DND-41 (cell line): ENCODE measurements around the gene PEMT.

ENCODE experiments used
- ATAC-seq: fragments of 200-7000 bp; cut with Tn5 transposase; 3 replicates; pipeline ENCODE4 v1.9.1; 2021; ENCODE audit warnings: low read depth; ENCODE audit not compliant: insufficient read depth
- DNase-seq: peaks from one replicate; pipeline ENCODE4 v3.0.0-alpha.2; 2020
- H2AFZ ChIP-seq: 2 replicates; pipeline ENCODE4 v1.6.0; 2012; ENCODE audit warnings: low read depth, low read length
- H3K27ac ChIP-seq: 2 replicates; pipeline ENCODE4 v1.5.1; 2012; ENCODE audit warnings: low read length, inconsistent platforms
- H3K27me3 ChIP-seq: fragments of 200-600 bp; sonication (generic); 2 replicates; pipeline ENCODE4 v1.6.0; 2012; ENCODE audit warnings: low read length, mild to moderate bottlenecking, inconsistent platforms; ENCODE audit not compliant: insufficient read depth, poor library complexity
- H3K36me3 ChIP-seq: 2 replicates; pipeline ENCODE4 v1.5.1; 2012; ENCODE audit warnings: low read length, inconsistent platforms; ENCODE audit not compliant: insufficient read depth
- H3K4me1 ChIP-seq: 2 replicates; pipeline ENCODE4 v1.5.1; 2012; ENCODE audit warnings: mild to moderate bottlenecking, low read length; ENCODE audit not compliant: insufficient read depth
- H3K4me2 ChIP-seq: 2 replicates; pipeline ENCODE4 v1.6.0; 2012; ENCODE audit warnings: mild to moderate bottlenecking, moderate library complexity, low read length, inconsistent platforms; ENCODE audit not compliant: insufficient read depth
- H3K4me3 ChIP-seq, 2 experiments: fragments of 200-600 bp in 1 of 2; shearing (Covaris generic) in 1 of 2; 2 replicates each; pipeline ENCODE4 v1.5.1; 2012 to 2016; ENCODE audit warnings: inconsistent platforms in 2 of 2, low read length in 2 of 2, mild to moderate bottlenecking in 2 of 2, low read depth in 1 of 2, moderate library complexity in 1 of 2
- H3K79me2 ChIP-seq: 2 replicates; pipeline ENCODE4 v1.6.0; 2012; ENCODE audit warnings: low read length, inconsistent platforms; ENCODE audit not compliant: insufficient read depth
- H3K9ac ChIP-seq: 2 replicates; pipeline ENCODE4 v1.6.0; 2012; ENCODE audit warnings: low read depth, mild to moderate bottlenecking, inconsistent platforms, low read length, moderate library complexity
- H3K9me3 ChIP-seq: 2 replicates; pipeline ENCODE4 v1.5.1; 2012; ENCODE audit warnings: low read length, moderate library complexity, mild to moderate bottlenecking, inconsistent platforms; ENCODE audit not compliant: insufficient read depth, severe bottlenecking
- H4K20me1 ChIP-seq: 2 replicates; pipeline ENCODE4 v1.6.0; 2012; ENCODE audit warnings: low read length; ENCODE audit not compliant: insufficient read depth
- CTCF ChIP-seq: IDR thresholded peaks from 2 replicates; pipeline ENCODE4 v1.5.1; 2012; ENCODE audit warnings: borderline replicate concordance, low read length, moderate library complexity, mild to moderate bottlenecking; ENCODE audit not compliant: poor library complexity, severe bottlenecking; ENCODE audit errors: extremely low read depth
- EZH2 ChIP-seq: IDR thresholded peaks from 3 replicates; pipeline ENCODE4 v1.6.1; 2012; ENCODE audit warnings: borderline replicate concordance, low read depth, mild to moderate bottlenecking, moderate library complexity, low read length, inconsistent platforms; ENCODE audit not compliant: severe bottlenecking

The PEMT gene

GRCh38 chr17:17552351-17553216 is 38.9 kb downstream of the PEMT start:
- no peak overlapping the region for H3K9ac ChIP-seq
- TF ChIP-seq EZH2 (no peak), CTCF (no peak)

GRCh38 chr17:17551361-17551760 is 40.1 kb downstream of the PEMT start:
- Histone ChIP-seq H2AFZ (no peak overlapping the region), H3K27ac (no peak overlapping the region), H4K20me1 (peaks cover 7% of the 10 kb centered on the region; the same call in 1 of the 2 replicates), H3K9ac (no peak overlapping the region), H3K79me2 (no peaks in the 10 kb centered on the region), H3K4me2 (no peak overlapping the region), H3K4me1 (no peaks in the 10 kb centered on the region), H3K36me3 (no peaks in the 10 kb centered on the region), H3K27me3 (no peaks in the 10 kb centered on the region), H3K4me3 (no peak overlapping the region), H3K9me3 (no peaks in the 10 kb centered on the region)
- DNase-seq (no peak), ATAC-seq (no peak)
- TF ChIP-seq CTCF, result no peak
- TF ChIP-seq EZH2, result no peak

More at GRCh38 chr17:17552351-17553216, 38.9 kb downstream of the PEMT start:
- Histone ChIP-seq H3K4me1 (no peaks in the 10 kb centered on the region), H3K4me3 (no peak overlapping the region), H3K79me2 (no peaks in the 10 kb centered on the region), H3K9me3 (no peaks in the 10 kb centered on the region), H3K4me2 (no peak overlapping the region), H3K27me3 (no peaks in the 10 kb centered on the region), H4K20me1 (peaks cover 13% of the 10 kb centered on the region; the same call in 1 of the 2 replicates), H3K36me3 (no peaks in the 10 kb centered on the region), H2AFZ (no peak overlapping the region), H3K27ac (no peak overlapping the region)
- DNase-seq (no peak), ATAC-seq (no peak)

- Histone ChIP-seq H3K4me3 (no peak overlapping the region), H3K4me1 (no peaks in the 10 kb centered on the region), H2AFZ (no peak overlapping the region), H3K36me3 (no peaks in the 10 kb centered on the region), H4K20me1 (peaks cover 7% of the 10 kb centered on the region; the same call in 1 of the 2 replicates), H3K9ac (no peak overlapping the region), H3K9me3 (no peaks in the 10 kb centered on the region), H3K27ac (no peak overlapping the region), H3K27me3 (no peaks in the 10 kb centered on the region), H3K79me2 (no peaks in the 10 kb centered on the region), H3K4me2 (no peak overlapping the region)
- ATAC-seq, result no peak
- no peak for TF ChIP-seq EZH2
- TF ChIP-seq CTCF, result no peak
- DNase-seq, result no peak
Observed at GRCh38 chr17:17549732-17550366, 41.7 kb downstream of the PEMT start.
